Lower lobe of right lung (tissue), 2 donors: ENCODE data around the gene RPL21. TPM values are rescaled to one million over a fixed set of nuclear protein-coding genes. Genes with fewer than 3 reads are reported as not detected.

ENCODE experiments used
- ATAC-seq, 2 donors: fragments of 200-7000 bp; cut with Tn5 transposase; one replicate each; pipeline ENCODE4 v1.9.1; 2020 to 2022; ENCODE audit warnings: mild to moderate bottlenecking in 2 of 2, moderate library complexity in 2 of 2
- DNase-seq: peaks from one replicate; pipeline ENCODE4 v3.0.0-alpha.2; 2020
- H3K27ac ChIP-seq: fragments of 200-600 bp; one replicate; pipeline ENCODE4 v1.8.0; 2022
- H3K27me3 ChIP-seq: fragments of 200-600 bp; one replicate; pipeline ENCODE4 v1.8.0; 2022; ENCODE audit warnings: low read depth
- H3K36me3 ChIP-seq: fragments of 200-600 bp; one replicate; pipeline ENCODE4 v1.8.0; 2022; ENCODE audit warnings: mild to moderate bottlenecking
- H3K4me1 ChIP-seq: fragments of 200-600 bp; one replicate; pipeline ENCODE4 v1.8.0; 2022
- H3K4me3 ChIP-seq: fragments of 200-600 bp; one replicate; pipeline ENCODE4 v1.8.0; 2022; ENCODE audit warnings: mild to moderate bottlenecking
- H3K9me3 ChIP-seq: fragments of 200-600 bp; one replicate; pipeline ENCODE4 v1.8.0; 2022
- intact Hi-C: fragments of 100-400 bp; cut with DNase I; formaldehyde crosslinking; loops from one replicate; pipeline ENCODE4 v1.11.0; 2022
- total RNA-seq: library from RNA; stranded (reverse); fragmentation: NEBNext Ultra II Directional; extraction: Animal tissue kit (Norgen Biotek cat#: 25700); gene quantifications from one replicate; pipeline ENCODE4 v1.2.1, GENCODE V29; 2021
- TF ChIP-seq, protein P1 (sequence below): fragments of 200-600 bp; IDR thresholded peaks from one replicate; pipeline ENCODE4 v1.8.0; 2022; ENCODE audit warnings: antibody characterized with exemption, mild to moderate bottlenecking
- donor health status: DM: no; HTN: yes; CAD: no; lungs with severe emphysema.

Gene RPL21
- total RNA-seq, 1 donor from 2014 or later: 903 TPM

- peak overlapping the region; percentile 97 for H3K27ac ChIP-seq
- ATAC-seq (no peak), DNase-seq (no peak)
- TF ChIP-seq, protein P1, sequence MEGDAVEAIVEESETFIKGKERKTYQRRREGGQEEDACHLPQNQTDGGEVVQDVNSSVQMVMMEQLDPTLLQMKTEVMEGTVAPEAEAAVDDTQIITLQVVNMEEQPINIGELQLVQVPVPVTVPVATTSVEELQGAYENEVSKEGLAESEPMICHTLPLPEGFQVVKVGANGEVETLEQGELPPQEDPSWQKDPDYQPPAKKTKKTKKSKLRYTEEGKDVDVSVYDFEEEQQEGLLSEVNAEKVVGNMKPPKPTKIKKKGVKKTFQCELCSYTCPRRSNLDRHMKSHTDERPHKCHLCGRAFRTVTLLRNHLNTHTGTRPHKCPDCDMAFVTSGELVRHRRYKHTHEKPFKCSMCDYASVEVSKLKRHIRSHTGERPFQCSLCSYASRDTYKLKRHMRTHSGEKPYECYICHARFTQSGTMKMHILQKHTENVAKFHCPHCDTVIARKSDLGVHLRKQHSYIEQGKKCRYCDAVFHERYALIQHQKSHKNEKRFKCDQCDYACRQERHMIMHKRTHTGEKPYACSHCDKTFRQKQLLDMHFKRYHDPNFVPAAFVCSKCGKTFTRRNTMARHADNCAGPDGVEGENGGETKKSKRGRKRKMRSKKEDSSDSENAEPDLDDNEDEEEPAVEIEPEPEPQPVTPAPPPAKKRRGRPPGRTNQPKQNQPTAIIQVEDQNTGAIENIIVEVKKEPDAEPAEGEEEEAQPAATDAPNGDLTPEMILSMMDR: no peak
- H3K36me3 ChIP-seq: peaks cover 25% of the 10 kb centered on the region
- H3K4me1 ChIP-seq: peaks cover 44% of the 10 kb centered on the region
- no peaks in the 10 kb centered on the region for H3K27me3 ChIP-seq
- H3K9me3 ChIP-seq: no peaks in the 10 kb centered on the region
- intact Hi-C loops: no loop called here
- peak overlapping the region; percentile 90 for H3K4me3 ChIP-seq
These were observed 559 bp upstream of the RPL21 start for GRCh38 chr13:27250833-27251165.

GRCh38 chr13:27252467-27252866 is 1.1 kb downstream of the RPL21 start:
- TF ChIP-seq, protein P1: no peak
- intact Hi-C loops: no loop called here
- Histone ChIP-seq H3K9me3 (no peaks in the 10 kb centered on the region), H3K4me1 (peaks cover 45% of the 10 kb centered on the region), H3K36me3 (peaks cover 41% of the 10 kb centered on the region), H3K27me3 (no peaks in the 10 kb centered on the region), H3K4me3 (peak overlapping the region; percentile 90), H3K27ac (peak overlapping the region; percentile 97)
- ATAC-seq: no peak
- DNase-seq: no peak

DNA sequence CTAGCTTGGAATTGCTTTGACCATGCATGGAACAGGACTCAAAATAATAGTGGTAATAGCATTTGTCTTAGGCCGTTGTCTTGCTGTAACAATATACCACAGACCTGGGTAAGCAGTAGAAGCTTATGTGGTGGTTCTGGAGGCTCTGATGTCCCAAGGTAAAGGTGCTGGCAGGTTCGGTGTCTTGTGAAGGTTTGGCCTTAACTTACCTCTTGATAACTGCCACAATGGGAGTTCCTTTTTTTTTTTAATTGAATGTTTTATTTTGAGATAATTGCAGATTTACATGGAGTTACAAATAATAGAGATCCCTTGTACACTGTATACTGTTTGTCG is 5.8 kb downstream of the RPL21 start:
- H3K36me3 ChIP-seq: peaks cover 71% of the 10 kb centered on the region
- intact Hi-C loops: no loop called here
- H3K4me3 ChIP-seq: no peak overlapping the region
- no peaks in the 10 kb centered on the region for H3K27me3 ChIP-seq
- DNase-seq (no peak), ATAC-seq (no peak)
- H3K9me3 ChIP-seq: no peaks in the 10 kb centered on the region
- TF ChIP-seq, protein P1: no peak
- H3K4me1 ChIP-seq: peaks cover 51% of the 10 kb centered on the region
- no peak overlapping the region for H3K27ac ChIP-seq

DNA sequence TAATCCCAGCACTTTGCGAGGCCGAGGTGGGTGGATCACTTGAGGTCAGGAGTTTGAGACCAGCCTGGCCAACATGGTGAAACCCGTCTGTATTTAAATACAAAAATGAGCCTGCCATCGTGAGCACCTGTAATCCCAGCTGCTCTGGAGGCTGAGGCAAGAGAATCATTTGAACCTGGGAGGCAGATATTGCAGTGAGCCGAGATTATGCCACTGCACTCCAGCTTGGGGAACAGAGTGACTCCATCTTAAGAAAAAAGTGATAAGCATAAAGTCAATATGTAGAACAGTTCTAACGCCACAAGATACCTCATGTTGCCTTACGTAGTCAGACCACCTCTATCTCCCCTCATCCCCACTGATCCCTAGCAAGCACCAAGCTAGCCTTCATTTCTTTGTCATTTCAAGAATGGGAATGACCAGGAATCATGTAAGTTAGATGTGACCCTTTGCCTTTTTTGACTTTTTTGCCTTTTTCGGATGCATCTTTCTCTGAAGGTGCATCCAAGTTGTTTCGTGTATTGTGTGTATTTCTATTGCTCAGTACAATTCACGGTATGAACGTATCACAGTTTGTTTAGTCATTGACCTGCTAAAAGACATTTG is 6.4 kb downstream of the RPL21 start:
- Histone ChIP-seq H3K4me1 (peaks cover 45% of the 10 kb centered on the region), H3K36me3 (peaks cover 71% of the 10 kb centered on the region)
- no peak for ATAC-seq

GRCh38 chr13:27258637-27259386 is 7.5 kb downstream of the RPL21 start:
- DNase-seq (no peak), ATAC-seq (no peak)
- Histone ChIP-seq H3K27me3 (no peaks in the 10 kb centered on the region), H3K27ac (no peak overlapping the region), H3K4me3 (no peak overlapping the region), H3K9me3 (no peaks in the 10 kb centered on the region), H3K4me1 (peaks cover 35% of the 10 kb centered on the region), H3K36me3 (peaks cover 66% of the 10 kb centered on the region)
- TF ChIP-seq, protein P1: no peak
- intact Hi-C loops: no loop called here

More for the DNA sequence above, 6.4 kb downstream of the RPL21 start:
- intact Hi-C loops: no loop called here
- H3K27me3 ChIP-seq: no peaks in the 10 kb centered on the region
- no peaks in the 10 kb centered on the region for H3K9me3 ChIP-seq
- no peak overlapping the region for H3K27ac ChIP-seq
- H3K4me3 ChIP-seq: no peak overlapping the region
- no peak for DNase-seq
- TF ChIP-seq, protein P1: no peak
